ENCODE results near the gene ZFP64.

The ZFP64 gene

DNA sequence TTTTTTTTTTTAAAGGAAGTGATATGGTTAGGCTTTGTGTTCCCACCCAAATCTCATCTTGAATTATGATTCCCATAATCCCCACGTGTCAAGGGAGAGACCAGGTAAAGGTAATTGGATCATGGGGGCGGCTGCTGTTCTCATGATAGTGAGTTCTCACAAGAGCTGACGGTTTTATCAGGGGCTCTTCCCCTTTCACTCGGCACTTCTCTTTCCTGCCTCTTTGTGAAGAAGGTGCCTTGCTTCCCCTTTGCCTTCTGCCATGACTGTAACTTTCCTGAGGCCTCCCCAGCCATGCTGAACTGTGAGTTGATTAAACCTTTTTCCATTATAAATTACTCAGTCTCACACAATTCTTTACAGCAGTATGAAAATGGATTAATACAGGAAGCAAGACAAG, 64.3 kb downstream of the ZFP64 start:
- TF ChIP-seq YY1 (IDR thresholded peaks at IDR 0.05; ENCODE audit: low read depth) (no peak), NFIC (IDR thresholded peaks at IDR 0.05) (no peak), EP300 (IDR thresholded peaks at IDR 0.05; ENCODE audit: borderline replicate concordance) (no peak), FOXM1 (IDR thresholded peaks at IDR 0.05; ENCODE audit: borderline replicate concordance, low read depth) (no peak), TEAD4 (IDR thresholded peaks at IDR 0.05) (no peak), TAF1 (IDR thresholded peaks at IDR 0.05; ENCODE audit: low read depth) (no peak), TCF12 (IDR thresholded peaks at IDR 0.05; ENCODE audit: low read depth) (no peak), EGR1 (IDR thresholded peaks at IDR 0.05) (no peak)
- TF ChIP-seq, protein P1, sequence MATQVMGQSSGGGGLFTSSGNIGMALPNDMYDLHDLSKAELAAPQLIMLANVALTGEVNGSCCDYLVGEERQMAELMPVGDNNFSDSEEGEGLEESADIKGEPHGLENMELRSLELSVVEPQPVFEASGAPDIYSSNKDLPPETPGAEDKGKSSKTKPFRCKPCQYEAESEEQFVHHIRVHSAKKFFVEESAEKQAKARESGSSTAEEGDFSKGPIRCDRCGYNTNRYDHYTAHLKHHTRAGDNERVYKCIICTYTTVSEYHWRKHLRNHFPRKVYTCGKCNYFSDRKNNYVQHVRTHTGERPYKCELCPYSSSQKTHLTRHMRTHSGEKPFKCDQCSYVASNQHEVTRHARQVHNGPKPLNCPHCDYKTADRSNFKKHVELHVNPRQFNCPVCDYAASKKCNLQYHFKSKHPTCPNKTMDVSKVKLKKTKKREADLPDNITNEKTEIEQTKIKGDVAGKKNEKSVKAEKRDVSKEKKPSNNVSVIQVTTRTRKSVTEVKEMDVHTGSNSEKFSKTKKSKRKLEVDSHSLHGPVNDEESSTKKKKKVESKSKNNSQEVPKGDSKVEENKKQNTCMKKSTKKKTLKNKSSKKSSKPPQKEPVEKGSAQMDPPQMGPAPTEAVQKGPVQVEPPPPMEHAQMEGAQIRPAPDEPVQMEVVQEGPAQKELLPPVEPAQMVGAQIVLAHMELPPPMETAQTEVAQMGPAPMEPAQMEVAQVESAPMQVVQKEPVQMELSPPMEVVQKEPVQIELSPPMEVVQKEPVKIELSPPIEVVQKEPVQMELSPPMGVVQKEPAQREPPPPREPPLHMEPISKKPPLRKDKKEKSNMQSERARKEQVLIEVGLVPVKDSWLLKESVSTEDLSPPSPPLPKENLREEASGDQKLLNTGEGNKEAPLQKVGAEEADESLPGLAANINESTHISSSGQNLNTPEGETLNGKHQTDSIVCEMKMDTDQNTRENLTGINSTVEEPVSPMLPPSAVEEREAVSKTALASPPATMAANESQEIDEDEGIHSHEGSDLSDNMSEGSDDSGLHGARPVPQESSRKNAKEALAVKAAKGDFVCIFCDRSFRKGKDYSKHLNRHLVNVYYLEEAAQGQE (IDR thresholded peaks at IDR 0.05; ENCODE audit: low read depth), result no peak
- TF ChIP-seq, protein P2, sequence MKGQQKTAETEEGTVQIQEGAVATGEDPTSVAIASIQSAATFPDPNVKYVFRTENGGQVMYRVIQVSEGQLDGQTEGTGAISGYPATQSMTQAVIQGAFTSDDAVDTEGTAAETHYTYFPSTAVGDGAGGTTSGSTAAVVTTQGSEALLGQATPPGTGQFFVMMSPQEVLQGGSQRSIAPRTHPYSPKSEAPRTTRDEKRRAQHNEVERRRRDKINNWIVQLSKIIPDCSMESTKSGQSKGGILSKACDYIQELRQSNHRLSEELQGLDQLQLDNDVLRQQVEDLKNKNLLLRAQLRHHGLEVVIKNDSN (IDR thresholded peaks at IDR 0.05), result no peak
- TF ChIP-seq, protein P3, sequence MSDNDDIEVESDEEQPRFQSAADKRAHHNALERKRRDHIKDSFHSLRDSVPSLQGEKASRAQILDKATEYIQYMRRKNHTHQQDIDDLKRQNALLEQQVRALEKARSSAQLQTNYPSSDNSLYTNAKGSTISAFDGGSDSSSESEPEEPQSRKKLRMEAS (IDR thresholded peaks at IDR 0.05), result no peak

DNA sequence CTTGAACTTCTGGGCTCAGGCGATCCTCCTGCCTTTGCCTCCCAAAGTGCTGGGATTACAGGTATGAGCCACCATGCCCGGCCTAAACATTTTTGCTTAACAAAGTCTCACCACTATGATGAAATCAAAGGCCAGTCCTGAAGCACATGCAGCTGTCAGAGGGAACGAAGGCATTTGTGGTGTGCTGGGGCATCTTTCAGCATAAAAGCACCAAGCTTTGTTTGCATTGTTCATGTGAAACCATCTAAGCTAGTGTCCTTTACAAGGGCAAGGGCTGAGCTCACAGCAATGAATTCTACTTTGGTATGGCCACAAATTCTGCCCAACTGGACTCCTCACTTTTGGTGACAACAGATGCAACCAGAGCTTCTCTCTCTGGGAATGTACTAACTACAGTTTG, 66.8 kb downstream of the ZFP64 start:
- TF ChIP-seq CREB1 (IDR thresholded peaks at IDR 0.05; ENCODE audit: low read depth) (no peak), TEAD4 (IDR thresholded peaks at IDR 0.05) (no peak), ZBTB7A (IDR thresholded peaks at IDR 0.05; ENCODE audit: low read depth) (no peak), TAF1 (IDR thresholded peaks at IDR 0.05; ENCODE audit: low read depth) (no peak), YY1 (IDR thresholded peaks at IDR 0.05; ENCODE audit: low read depth) (no peak), EP300 (IDR thresholded peaks at IDR 0.05; ENCODE audit: borderline replicate concordance) (no peak), RAD21 (IDR thresholded peaks at IDR 0.05; ENCODE audit: low read depth) (no peak), FOXM1 (IDR thresholded peaks at IDR 0.05; ENCODE audit: borderline replicate concordance, low read depth) (no peak), NFIC (IDR thresholded peaks at IDR 0.05) (no peak), TCF12 (IDR thresholded peaks at IDR 0.05; ENCODE audit: low read depth) (no peak), EGR1 (IDR thresholded peaks at IDR 0.05) (no peak), CEBPB (IDR thresholded peaks at IDR 0.05) (no peak)
- TF ChIP-seq, protein P3 (IDR thresholded peaks at IDR 0.05), result no peak
- TF ChIP-seq, protein P2 (IDR thresholded peaks at IDR 0.05), result no peak
- TF ChIP-seq, protein P1 (IDR thresholded peaks at IDR 0.05; ENCODE audit: low read depth), result no peak

DNA sequence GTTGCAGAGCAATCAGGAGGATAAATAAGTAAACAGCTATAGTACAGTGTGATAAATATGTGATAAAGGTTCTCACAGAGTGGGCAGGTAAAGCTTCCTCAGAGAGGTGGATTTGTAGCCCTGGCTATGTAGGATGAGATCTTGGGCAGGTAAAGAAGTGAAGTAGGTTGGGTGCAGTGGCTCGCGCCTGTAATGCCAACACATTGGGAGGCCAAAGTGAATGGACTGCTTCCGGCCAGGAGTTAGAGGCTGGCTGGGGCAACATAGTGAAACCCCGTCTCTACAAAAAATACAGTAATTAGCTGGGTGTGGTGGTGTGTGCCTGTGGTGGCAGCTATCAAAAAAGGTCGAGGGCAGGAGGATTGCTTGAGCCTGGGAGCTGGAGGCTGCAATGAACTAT, 72.9 kb downstream of the ZFP64 start:
- no peak for TF ChIP-seq EP300 (IDR thresholded peaks at IDR 0.05; ENCODE audit: borderline replicate concordance)
- TF ChIP-seq FOXM1 (IDR thresholded peaks at IDR 0.05; ENCODE audit: borderline replicate concordance, low read depth), result no peak
- no peak for TF ChIP-seq EGR1 (IDR thresholded peaks at IDR 0.05)
- no peak for TF ChIP-seq TCF12 (IDR thresholded peaks at IDR 0.05; ENCODE audit: low read depth)
- TF ChIP-seq CEBPB (IDR thresholded peaks at IDR 0.05), result no peak
- no peak for TF ChIP-seq NFIC (IDR thresholded peaks at IDR 0.05)
- TF ChIP-seq, protein P3 (IDR thresholded peaks at IDR 0.05), result no peak
- TF ChIP-seq, protein P1 (IDR thresholded peaks at IDR 0.05; ENCODE audit: low read depth), result no peak
- TF ChIP-seq ZBTB7A (IDR thresholded peaks at IDR 0.05; ENCODE audit: low read depth), result no peak
- no peak for TF ChIP-seq YY1 (IDR thresholded peaks at IDR 0.05; ENCODE audit: low read depth)
- TF ChIP-seq TAF1 (IDR thresholded peaks at IDR 0.05; ENCODE audit: low read depth), result no peak
- TF ChIP-seq TEAD4 (IDR thresholded peaks at IDR 0.05), result no peak
- no peak for TF ChIP-seq CREB1 (IDR thresholded peaks at IDR 0.05; ENCODE audit: low read depth)
- TF ChIP-seq, protein P2 (IDR thresholded peaks at IDR 0.05), result no peak
- no peak for TF ChIP-seq RAD21 (IDR thresholded peaks at IDR 0.05; ENCODE audit: low read depth)

Measured in Ishikawa (cell line).